ENCODE measurements around the gene CRTAC1. TPM values are rescaled to one million over a fixed set of nuclear protein-coding genes. Genes with fewer than 3 reads are reported as not detected.

CRTAC1 gene
- total and polyA plus RNA-seq, 9 of the 15 experiments (the other 6 are each of a cell fraction or from before 2014, with no cell fraction given), result not detected

DNA sequence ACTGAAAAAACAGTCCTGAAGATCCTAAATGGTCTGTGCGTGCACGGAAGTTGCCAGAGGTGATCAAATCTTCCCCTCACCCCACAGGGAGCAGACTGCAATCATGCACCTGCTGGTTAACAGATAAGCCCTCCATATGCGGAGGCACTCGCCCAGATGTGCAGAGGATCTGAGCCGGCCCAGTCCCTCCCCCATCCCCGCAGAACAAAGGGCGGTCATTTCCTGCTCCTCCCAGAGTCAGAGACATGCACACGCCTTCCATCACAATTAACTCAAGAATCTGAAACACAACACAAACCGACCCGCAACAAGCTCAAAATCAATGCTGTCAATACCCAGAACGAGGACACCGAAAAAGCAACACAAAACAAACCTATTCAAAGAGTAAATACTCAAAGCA is 24.2 kb downstream of the CRTAC1 start (continued):
- TF ChIP-seq, protein P1, sequence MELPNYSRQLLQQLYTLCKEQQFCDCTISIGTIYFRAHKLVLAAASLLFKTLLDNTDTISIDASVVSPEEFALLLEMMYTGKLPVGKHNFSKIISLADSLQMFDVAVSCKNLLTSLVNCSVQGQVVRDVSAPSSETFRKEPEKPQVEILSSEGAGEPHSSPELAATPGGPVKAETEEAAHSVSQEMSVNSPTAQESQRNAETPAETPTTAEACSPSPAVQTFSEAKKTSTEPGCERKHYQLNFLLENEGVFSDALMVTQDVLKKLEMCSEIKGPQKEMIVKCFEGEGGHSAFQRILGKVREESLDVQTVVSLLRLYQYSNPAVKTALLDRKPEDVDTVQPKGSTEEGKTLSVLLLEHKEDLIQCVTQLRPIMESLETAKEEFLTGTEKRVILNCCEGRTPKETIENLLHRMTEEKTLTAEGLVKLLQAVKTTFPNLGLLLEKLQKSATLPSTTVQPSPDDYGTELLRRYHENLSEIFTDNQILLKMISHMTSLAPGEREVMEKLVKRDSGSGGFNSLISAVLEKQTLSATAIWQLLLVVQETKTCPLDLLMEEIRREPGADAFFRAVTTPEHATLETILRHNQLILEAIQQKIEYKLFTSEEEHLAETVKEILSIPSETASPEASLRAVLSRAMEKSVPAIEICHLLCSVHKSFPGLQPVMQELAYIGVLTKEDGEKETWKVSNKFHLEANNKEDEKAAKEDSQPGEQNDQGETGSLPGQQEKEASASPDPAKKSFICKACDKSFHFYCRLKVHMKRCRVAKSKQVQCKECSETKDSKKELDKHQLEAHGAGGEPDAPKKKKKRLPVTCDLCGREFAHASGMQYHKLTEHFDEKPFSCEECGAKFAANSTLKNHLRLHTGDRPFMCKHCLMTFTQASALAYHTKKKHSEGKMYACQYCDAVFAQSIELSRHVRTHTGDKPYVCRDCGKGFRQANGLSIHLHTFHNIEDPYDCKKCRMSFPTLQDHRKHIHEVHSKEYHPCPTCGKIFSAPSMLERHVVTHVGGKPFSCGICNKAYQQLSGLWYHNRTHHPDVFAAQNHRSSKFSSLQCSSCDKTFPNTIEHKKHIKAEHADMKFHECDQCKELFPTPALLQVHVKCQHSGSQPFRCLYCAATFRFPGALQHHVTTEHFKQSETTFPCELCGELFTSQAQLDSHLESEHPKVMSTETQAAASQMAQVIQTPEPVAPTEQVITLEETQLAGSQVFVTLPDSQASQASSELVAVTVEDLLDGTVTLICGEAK (IDR thresholded peaks at IDR 0.05), result no peak
- TF ChIP-seq, protein P1 (CRISPR knock-in tag; IDR thresholded peaks at IDR 0.05), result no peak
- no peak for TF ChIP-seq WHSC1 (IDR thresholded peaks at IDR 0.05; ENCODE audit: low read length)
- TF ChIP-seq KLF13 (tag; IDR thresholded peaks at IDR 0.05; ENCODE audit: borderline replicate concordance, low read depth), result no peak
- no peak for TF ChIP-seq CBX5 (IDR thresholded peaks at IDR 0.05; ENCODE audit: borderline replicate concordance, low read depth)
- no peak for TF ChIP-seq KLF1 (tag; IDR thresholded peaks at IDR 0.05)
- TF ChIP-seq, protein P2, sequence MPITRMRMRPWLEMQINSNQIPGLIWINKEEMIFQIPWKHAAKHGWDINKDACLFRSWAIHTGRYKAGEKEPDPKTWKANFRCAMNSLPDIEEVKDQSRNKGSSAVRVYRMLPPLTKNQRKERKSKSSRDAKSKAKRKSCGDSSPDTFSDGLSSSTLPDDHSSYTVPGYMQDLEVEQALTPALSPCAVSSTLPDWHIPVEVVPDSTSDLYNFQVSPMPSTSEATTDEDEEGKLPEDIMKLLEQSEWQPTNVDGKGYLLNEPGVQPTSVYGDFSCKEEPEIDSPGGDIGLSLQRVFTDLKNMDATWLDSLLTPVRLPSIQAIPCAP (CRISPR knock-in tag; IDR thresholded peaks at IDR 0.05; ENCODE audit: borderline replicate concordance), result no peak
- TF ChIP-seq PTTG1 (tag; IDR thresholded peaks at IDR 0.05; ENCODE audit: low read depth), result no peak
- TF ChIP-seq CHD2 (IDR thresholded peaks at IDR 0.05; ENCODE audit: low read depth, low read length), result no peak
- no peak for TF ChIP-seq CSDE1 (IDR thresholded peaks at IDR 0.05)
- no peak for TF ChIP-seq BRD4 (IDR thresholded peaks at IDR 0.05)
- TF ChIP-seq, protein P3, sequence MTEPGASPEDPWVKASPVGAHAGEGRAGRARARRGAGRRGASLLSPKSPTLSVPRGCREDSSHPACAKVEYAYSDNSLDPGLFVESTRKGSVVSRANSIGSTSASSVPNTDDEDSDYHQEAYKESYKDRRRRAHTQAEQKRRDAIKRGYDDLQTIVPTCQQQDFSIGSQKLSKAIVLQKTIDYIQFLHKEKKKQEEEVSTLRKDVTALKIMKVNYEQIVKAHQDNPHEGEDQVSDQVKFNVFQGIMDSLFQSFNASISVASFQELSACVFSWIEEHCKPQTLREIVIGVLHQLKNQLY (CRISPR knock-in tag; conservative IDR thresholded peaks at IDR 0.05), result no peak
- TF ChIP-seq DMBX1 (CRISPR knock-in tag; IDR thresholded peaks at IDR 0.05; ENCODE audit: borderline replicate concordance), result no peak
- TF ChIP-seq, protein P4, sequence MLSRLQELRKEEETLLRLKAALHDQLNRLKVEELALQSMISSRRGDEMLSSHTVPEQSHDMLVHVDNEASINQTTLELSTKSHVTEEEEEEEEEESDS (CRISPR knock-in tag; IDR thresholded peaks at IDR 0.05), result no peak
- TF ChIP-seq BRF2 (IDR thresholded peaks at IDR 0.05; ENCODE audit: borderline replicate concordance, insufficient read depth, insufficient read length), result no peak
- TF ChIP-seq TRIM24 (IDR thresholded peaks at IDR 0.05), result peak; percentile 59 to 70; a peak in 3 of 4 replicates
- TF ChIP-seq HNRNPH1 (optimal IDR thresholded peaks at IDR 0.05; ENCODE audit: low read depth, low read length), result no peak
